Astrocyte (in vitro differentiated cells and primary cell): ENCODE data around the gene MPZL1.

Experiments used
- CTCF ChIP-seq: IDR thresholded peaks from 2 replicates; pipeline ENCODE4 v1.5.1; 2011; ENCODE audit warnings: low read depth, mild to moderate bottlenecking, inconsistent platforms, low read length, moderate library complexity; ENCODE audit not compliant: insufficient read depth
- EZH2 ChIP-seq: IDR thresholded peaks from 2 replicates; pipeline ENCODE4 v1.6.1; 2012; ENCODE audit warnings: mild to moderate bottlenecking, low read length, inconsistent platforms; ENCODE audit not compliant: insufficient read depth

GRCh38 chr1:167706931-167707877 lies 14.6 kb upstream of the MPZL1 start:
- TF ChIP-seq CTCF (no peak), EZH2 (no peak)
